22Rv1 (cell line): ENCODE results near the gene GRK3.

Experiments used
- CTCF ChIP-seq: fragments of 450-650 bp; IDR thresholded peaks from 2 replicates; pipeline ENCODE4 v1.5.1; 2017; ENCODE audit warnings: mild to moderate bottlenecking
- ZFX ChIP-seq: fragments of 450-650 bp; IDR thresholded peaks from 2 replicates; pipeline ENCODE4 v1.6.1; 2017; ENCODE audit warnings: antibody characterized with exemption, borderline replicate concordance

- TF ChIP-seq CTCF: no peak
- TF ChIP-seq ZFX: no peak
Measured at GRCh38 chr22:25729016-25729995, 164.8 kb downstream of the GRK3 start.
